Coronary artery (tissue), 2 donors: ENCODE data around the gene ADAMTS2.

Experiments used
- DNase-seq: peaks from one replicate; pipeline ENCODE4 v3.0.0-alpha.2; 2017; ENCODE audit warnings: low spot score
- H3K27ac ChIP-seq, 2 donors: fragments of 200-600 bp; sonication (generic); one replicate each; pipeline ENCODE4 v1.5.1; 2016 to 2019
- H3K4me3 ChIP-seq: fragments of 200-600 bp; sonication (generic); 2 replicates; pipeline ENCODE4 v1.5.1; 2016; ENCODE audit warnings: mild to moderate bottlenecking, moderate library complexity
- TF ChIP-seq, protein P1 (sequence below): fragments of 200-600 bp; sonication (generic); IDR thresholded peaks from one replicate; pipeline ENCODE4 v1.5.1; 2019; ENCODE audit warnings: antibody characterized with exemption

ADAMTS2 gene

DNA sequence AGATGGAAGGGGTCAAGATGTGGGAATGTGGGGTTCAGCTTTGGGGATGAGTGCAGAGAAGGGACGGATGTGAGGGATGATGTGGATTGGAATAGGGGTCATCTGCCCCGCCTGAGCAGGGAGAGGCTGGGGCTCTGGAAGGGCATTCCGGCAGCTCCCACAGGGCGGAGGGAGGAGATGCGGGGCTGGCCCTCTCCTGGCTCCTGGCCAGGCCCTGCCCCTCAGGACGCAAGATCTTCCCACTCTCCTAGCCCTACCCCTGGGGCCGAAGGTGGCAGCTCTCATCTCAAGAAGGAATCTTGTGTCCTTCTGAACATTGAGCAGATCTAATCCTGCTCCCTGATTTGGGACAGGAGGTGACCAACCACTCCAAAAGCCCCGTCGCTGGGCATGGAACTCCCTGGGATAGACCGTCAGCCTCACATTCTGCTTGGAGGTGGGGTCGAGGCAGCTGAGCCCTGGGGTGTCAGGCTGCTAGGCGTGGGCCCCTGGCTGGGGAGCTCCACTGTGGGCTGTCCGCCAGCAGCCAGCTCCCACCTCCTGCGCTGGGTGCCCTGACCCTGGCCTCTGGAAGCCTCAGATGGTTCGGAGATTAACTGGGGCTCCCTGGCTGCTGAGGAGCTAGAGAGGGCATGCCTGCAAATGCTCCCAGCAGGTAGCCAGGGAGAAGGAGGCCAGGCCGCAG is 159.9 kb downstream of the ADAMTS2 start:
- TF ChIP-seq, protein P1, sequence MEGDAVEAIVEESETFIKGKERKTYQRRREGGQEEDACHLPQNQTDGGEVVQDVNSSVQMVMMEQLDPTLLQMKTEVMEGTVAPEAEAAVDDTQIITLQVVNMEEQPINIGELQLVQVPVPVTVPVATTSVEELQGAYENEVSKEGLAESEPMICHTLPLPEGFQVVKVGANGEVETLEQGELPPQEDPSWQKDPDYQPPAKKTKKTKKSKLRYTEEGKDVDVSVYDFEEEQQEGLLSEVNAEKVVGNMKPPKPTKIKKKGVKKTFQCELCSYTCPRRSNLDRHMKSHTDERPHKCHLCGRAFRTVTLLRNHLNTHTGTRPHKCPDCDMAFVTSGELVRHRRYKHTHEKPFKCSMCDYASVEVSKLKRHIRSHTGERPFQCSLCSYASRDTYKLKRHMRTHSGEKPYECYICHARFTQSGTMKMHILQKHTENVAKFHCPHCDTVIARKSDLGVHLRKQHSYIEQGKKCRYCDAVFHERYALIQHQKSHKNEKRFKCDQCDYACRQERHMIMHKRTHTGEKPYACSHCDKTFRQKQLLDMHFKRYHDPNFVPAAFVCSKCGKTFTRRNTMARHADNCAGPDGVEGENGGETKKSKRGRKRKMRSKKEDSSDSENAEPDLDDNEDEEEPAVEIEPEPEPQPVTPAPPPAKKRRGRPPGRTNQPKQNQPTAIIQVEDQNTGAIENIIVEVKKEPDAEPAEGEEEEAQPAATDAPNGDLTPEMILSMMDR: no peak
- DNase-seq: no peak
- Histone ChIP-seq H3K4me3 (no peak overlapping the region), H3K27ac (no peak overlapping the region)

DNA sequence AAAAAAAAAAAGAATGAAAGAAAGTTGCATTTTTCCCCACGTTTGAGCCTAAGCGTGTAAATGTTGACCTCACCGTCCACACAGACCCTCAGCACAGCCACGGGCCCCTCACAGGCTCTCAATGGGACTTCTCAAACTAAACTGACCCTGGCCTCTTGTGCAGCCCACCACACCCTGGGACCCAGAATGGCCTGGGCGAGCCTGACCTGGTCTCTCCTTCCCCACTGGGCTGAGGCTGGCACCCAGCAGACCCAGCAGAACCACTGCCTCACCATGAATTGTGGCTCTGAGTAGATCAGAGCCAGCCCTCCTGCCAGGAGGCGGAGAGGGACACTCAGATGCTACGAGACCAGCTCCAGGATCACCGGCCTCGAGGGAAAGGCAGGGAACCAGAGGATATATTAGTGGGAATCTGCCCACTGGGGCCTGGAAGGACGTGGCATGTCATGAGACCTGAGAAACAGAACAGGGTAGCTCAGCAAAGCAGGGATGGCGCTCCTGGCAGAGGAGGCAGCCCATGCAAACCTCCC is 160.7 kb downstream of the ADAMTS2 start:
- no peak overlapping the region for H3K4me3 ChIP-seq
- no peak for DNase-seq

DNA sequence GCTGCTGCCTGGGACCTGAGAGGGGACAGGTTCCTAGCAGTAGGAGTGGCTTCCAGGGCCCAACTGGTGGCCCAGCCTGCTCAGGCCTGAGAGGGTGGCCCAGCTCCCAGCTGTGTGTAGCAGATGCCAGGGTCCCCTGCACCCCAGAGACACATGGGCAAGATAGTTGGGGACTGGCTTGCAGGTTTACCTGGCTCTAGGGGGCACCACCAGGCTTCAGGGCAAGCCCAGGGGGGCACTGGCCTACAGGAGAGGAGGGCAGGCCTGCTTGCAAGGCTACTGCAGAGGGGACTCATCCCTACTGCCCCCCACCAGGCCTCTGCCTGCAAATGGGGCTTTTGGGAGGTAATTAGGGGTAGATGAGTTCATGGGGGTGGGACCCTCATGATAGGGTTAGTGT is 161.8 kb downstream of the ADAMTS2 start:
- H3K27ac ChIP-seq: no peak overlapping the region
- TF ChIP-seq, protein P1: no peak
- no peak for DNase-seq
- H3K4me3 ChIP-seq: no peak overlapping the region

More for the DNA sequence above, 160.7 kb downstream of the ADAMTS2 start:
- H3K27ac ChIP-seq: no peak overlapping the region
- TF ChIP-seq, protein P1: no peak

DNA sequence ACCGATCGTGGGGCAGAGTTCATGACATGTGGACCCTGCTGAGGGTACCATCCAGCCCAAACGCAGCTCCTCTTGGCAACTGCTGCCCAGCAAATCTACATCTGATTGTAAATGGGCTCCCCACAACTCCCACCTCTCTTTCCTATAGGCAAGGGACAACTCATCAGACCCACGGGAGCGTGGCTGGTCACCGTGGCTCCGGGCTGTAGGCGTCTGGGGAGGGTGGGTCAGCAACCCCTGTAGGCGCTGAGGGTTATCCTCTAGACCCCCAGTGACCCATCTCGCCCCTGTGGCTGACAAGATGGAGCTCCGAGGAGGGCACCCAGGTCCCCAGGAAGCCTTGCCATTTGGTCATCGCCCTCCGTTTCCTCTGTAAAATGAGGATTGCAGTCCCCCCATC is 162.7 kb downstream of the ADAMTS2 start:
- DNase-seq: no peak
- TF ChIP-seq, protein P1: no peak
- H3K4me3 ChIP-seq: no peak overlapping the region
- no peak overlapping the region for H3K27ac ChIP-seq

DNA sequence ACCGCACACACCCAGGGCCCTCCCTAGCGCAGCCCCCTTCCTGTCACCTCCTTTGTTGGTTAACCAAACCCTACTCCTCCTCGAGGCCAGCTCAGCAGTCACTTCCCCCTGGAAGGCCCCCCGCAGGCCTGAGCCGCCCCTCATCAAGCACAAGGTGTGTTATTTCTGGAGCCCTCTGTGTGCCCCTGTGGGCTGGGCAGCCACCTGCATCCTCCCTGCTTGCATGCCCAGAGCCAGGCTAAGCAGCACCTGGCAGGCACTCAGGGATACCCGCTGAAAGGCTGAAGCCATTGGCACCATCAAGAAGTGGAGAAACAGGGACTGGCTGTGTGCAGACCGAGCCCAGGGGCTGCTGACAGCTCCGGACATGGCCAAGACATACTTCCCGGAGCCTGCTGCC is 163.3 kb downstream of the ADAMTS2 start:
- TF ChIP-seq, protein P1: no peak
- Histone ChIP-seq H3K4me3 (no peak overlapping the region), H3K27ac (no peak overlapping the region)
- no peak for DNase-seq

DNA sequence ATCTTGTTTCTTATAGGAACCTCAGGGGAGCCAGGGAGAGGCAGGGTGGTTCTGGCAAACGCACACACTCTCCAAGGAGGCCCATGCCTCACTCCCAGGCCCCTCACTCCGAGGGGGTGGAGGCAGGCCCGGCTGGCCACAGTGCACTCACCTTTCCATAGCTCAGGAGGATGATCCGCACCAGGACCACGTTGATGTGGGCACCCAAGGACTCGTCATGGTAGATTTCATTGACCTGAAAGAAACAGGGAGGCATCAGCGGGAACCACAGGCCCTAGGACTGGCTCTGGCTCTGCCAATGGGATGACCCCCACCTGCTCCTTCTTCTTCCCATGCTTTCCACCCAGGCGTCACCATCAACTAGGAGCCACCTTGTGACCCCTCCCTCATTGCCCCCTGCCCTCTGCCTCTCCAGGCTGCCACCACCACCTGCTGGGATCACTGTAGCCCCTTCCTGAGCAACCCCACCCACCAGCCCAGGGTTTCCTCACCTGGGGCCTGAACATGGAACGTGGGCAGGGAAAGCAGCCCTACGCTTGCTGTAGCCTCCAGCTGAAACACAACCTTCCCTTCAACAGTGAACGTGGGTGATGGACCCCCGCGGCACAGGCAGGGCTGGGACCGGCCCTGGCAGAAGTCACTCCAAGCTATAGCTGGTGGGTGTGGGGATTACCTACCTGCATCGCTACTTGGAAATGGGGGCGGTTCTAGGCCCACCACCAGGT is 164.2 kb downstream of the ADAMTS2 start:
- H3K4me3 ChIP-seq: no peak overlapping the region
- TF ChIP-seq, protein P1: no peak
- no peak overlapping the region for H3K27ac ChIP-seq
- no peak for DNase-seq
